GM19324 (cell line): Measurements from ENCODE around the gene KRT76.

ENCODE experiments used
- ATAC-seq: cut with Tn5 transposase; IDR thresholded peaks from one replicate; pipeline ENCODE4 v1.9.1; 2021; ENCODE audit warnings: mild to moderate bottlenecking, moderate library complexity; ENCODE audit not compliant: unreplicated experiment, low FRiP score

The KRT76 gene

DNA sequence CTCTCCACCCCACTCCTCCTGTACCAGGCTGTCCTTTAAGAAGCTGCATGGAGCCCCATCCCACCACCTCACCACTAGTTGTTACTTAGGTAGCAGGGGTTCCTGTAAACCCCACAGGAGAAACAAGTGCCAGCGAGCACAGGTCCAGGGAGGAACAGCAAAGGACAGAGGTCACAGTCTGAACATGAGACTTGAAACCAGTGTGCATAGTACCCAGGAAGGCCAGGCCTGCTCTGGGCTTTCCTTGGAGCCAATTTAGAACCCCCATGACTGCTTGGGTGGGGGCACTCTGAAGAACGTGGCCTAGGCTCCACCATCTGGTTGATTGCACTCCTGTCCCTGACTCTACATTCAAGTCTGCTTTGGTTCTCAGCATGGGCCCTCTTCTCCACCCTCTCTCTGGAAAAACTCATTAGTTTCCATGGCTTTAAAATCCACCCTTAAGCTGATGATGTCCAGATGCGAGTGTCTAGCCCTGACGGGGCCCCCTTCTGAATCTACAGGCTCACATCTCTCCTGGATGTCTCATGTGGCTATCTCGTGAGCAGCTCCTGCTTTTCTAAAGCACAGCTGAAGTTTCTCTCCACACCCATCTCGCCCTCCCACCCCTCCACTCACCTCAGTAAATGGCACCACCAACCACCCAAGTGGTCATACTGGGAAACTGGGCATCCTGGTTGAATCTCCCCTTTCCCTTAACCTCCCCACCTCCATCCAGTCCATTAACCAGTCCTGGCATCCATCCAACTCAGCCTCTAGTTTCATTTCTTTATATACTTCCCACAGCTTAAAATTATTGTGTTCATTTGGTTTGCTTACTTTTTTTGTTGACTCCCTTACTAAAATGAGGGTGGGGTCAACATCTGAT is 10.4 kb upstream of the KRT76 start:
- no peak for ATAC-seq

DNA sequence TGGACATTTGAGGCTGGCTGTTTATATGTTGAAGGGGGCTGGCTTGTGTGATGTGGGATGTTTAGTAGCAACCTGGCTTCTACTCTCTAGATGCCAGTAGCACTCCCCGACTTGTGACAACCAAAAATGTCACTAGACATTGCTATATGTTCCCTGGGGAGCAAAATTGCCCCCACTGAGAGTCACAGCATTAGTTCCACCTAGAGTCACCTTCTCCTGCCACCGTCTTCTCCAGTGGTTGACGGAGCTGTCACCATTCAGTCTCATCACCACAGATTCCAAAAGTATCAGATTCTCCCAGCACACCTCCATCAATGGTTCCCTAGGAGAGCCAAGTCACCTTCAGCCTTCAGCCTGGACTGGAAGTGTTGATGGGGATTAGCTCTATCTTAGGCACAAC is 7.8 kb upstream of the KRT76 start:
- ATAC-seq = no peak

DNA sequence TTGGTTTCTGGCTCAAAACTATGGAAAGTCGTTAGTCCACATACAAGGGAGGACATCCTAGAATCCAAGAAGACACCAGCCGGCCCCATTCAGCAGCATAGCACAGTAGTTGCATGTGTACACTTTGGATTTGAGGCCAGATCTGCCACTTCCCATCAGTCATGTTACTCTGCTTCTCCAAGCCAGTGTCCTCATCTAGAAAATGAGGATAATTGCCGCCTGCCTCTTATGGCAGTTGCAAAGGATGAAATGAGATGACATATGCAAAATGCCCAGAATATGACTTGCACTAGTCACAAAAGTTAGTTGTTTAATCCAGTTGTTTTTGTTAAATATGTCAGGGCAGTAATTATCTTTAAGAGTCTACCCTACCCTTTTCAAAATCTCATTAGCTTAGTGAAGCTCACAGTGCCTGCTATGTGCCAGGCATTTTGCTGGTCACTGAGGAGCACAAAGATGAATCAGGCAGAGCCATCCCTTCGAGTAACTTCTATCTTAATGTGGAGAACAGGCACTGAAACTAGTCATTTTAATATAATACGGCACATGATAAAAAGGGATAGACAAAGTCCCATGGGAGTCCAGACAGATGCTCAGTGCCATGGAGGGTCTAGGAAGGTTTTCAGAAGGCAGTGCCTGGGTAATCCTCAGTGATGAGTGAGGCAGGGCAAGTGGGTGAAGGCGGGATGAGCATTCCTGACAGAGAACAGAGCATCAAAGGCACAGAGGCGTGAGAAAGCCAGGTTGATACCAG is 6.6 kb upstream of the KRT76 start:
- ATAC-seq = no peak

DNA sequence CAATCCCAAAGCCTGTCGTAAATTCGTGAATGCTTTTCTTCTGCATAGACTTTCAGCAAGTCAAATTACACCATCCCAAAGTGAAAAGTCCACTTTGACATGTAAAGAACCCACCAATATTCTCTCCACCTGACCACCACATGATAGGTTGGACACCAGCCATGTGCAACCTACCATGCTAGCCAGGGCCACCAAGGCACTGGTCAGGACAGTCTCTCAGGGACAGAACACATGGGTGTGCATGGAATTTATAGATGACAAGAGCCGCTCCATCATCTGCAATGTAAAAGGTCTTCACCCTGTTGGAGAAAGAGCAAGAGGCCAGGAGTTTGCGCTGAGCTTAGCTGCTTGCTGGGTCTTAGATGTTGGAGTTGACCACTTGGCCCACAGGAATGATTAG is 5.4 kb upstream of the KRT76 start:
- no peak for ATAC-seq

DNA sequence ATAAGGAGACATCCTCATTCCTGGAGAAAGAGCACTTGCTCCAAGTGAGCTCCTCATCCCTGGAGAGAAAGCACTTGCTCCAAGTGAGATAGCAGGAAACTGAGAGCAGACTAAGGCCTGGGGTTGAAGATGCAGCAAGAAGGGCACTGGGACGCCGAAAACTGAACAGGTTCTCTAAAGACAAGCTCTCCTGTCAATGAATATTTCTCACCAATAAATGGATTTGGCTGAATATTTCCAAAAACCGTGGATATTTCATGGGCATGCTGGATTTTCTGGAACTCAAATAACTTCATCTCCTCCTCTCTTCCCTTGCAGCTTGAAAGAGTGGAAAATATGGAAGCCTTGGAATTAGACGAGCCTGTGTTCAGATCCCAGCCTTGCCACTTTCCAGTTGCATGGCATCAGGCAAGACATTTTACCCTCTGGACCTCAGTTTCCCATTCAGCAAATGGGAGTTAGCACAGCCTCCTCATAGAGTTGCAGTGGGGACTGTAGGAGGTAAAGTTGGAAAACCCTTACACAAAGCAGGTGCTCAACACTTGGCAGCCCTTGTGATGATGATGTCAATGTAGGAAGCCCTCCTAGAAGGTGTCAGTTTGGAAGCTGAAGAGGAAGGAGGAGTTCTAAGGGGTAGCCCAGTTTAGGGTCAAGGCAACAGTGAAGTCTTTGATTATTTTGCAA is 4.4 kb upstream of the KRT76 start:
- ATAC-seq = no peak

DNA sequence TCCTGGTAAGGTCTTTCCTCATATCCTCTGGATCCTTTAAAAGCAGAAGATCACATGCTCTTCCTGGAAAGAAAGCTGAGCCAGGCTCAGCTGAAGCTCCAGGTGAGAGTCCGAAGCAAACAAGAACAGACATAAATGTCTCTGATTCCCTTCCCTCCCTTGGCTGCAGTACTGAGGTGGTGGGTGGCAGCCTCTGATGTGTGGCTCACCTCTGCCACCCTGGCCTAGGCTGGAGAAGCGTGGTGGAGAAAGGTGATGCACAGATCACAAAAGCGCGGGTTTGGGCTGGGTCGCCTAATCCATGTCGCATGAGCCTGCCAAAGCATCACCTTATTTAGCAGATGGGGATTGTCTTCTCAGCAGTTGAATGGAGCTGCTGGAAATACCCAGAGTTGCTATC is 2.8 kb upstream of the KRT76 start:
- ATAC-seq = no peak

DNA sequence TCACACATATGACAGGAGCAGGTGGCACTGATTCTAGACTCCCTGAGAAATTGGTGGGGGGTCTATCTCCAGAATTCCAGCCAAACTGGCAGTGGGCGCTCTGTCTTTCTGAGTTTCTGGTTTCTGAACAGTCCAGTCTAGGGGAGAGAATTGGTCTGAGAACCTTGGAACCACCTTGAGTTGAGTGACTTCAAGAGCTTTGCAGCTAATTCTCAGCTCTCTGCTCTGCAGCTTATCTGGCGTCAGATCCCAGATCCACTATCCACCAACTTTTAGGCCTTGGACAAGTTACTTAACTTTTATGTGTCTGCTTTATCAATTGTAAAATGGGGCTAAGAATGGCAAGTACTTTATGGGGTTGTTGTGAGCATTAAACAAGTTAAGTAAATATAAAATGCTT is 1.7 kb upstream of the KRT76 start:
- ATAC-seq = no peak

DNA sequence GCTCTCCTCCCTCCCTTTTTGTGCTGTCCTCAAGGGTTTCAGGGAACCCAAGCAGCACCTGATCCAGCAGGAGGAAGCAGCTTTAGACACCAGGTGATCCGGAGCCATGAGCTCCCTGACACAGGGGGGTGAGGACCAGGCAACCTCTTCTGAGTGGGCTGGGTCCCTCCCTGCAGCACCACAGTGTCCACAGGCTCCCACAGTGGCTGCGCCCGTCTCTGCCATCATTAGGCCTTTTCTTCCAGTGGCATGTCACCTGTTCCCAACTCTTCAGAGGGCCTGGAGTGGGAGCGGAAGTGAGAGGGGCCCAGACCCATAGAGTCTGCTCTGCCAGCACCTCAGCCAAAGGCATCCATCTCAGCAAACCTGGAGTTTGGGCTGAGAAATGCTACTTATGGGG is 421 bp upstream of the KRT76 start:
- no peak for ATAC-seq

DNA sequence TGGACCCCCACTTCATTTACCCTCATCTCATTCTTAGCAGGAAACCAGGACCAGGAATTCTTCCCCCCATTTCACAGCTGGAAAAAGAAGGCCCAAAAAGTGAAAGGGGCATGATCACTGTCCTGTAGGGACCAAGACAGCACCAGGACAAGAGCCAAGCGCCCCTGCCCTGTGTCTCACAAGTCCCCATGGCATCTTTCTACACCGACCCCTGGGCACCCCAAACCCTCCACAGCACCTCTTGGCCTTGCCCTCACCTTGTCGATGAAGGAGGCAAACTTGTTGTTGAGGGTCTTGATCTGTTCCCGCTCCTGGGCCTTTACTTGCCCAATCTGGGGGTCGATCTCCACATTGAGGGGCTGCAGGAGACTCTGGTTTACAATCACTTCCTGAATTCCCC is 710 bp downstream of the KRT76 start:
- no peak for ATAC-seq

DNA sequence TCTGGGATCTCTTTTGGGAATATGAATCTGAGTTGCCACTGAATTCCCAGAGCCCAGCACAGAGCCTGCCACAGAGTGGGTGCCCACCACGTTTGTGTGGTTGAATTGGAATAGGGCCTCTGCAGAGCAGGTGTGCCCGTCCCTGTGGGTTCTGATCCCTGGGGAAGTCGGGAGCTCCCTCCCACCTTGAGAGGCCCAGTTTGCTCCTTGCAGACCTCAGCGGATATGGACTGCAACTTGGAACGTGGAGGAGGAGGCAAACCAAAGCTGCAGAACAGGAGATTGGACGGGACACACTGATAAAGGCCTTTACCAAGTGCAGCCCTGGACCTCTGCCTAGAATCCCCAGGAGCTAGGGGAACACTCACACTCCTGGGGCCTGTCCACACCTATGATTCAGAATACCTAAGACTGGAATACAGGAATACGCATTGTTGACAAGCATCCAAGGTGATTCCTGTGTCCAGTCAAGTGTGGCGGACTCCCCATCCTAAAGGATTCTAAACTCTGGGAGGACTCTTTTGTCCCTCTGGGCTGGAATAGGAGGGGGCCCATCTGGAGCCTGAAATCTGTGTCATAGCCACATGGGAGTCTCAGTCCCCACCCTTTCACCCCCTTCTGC is 2.4 kb downstream of the KRT76 start:
- no peak for ATAC-seq

DNA sequence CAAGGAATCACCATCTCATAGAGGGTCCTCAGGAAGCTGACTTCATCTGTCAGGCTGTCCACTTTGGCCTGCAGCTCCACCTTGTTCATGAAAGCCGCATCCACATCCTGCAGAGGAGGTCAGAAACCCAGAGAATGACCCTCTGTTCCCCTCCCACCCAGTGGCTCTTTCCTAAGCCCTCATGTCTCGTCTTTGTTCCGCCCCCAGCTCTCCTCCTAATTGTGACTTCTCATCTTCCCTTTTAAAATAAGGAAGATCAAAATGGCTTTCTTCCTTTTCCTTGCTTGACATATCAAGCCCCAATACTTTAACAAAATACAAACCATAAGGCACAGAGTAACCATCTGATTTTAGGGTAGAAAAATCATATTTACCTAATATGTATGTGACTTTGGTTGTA is 4.4 kb downstream of the KRT76 start:
- no peak for ATAC-seq

DNA sequence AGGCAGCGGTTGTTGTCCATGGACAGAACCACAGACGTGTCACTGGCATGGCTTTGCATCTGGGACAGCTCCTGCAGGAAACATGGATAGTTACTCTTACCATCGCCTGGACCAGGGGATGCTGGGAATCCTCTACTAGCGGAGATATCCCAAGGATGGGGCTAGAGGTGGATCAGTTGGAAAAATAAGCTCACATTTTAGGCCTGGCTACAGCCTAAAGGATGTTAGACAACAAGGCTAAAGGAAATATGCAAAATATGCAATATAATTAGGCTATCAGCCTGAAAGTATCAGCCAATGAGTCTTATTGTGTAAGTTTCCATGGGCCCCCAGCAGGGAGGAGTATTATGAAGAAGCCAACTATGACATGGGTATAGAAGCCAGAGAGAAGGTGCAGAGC is 5.0 kb downstream of the KRT76 start:
- no peak for ATAC-seq

DNA sequence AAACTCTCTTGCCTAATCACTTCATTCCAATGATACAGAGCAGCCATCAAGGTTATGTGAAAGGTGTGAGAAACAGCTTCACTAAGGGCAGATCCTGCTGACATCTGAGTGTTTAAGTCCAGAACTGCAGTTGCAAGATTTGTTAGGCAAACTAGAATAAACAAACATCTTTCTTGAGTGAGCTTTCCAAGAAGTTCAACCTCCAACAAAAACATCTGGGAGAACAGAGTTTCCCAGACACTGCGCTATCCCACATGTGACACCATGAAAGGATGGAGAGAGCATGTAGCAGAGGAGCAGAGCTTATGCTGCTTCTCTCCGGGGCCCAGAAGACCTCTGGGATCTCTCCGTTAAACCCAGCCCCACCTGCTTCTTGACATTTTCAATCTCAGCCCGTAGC is 5.6 kb downstream of the KRT76 start:
- ATAC-seq = no peak

DNA sequence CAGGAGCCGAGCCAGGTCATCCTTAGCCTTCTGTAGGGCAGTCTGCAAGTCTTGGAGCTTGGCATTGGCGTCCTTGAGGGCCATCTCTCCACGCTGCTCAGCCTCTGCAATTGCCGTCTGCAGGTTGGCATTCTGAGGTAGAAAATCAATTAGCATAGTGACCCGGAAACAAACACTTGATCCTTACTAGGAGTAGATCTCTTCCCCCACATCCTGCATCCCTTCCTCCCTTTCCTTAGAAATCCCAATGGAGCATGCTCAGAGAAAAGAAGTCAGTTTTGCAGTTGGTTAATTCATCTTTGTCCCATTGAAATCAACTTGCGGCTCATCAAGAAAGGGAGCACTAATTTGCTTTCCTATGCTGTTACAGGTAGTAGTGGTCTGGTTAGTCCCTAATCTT is 6.1 kb downstream of the KRT76 start:
- ATAC-seq = no peak

DNA sequence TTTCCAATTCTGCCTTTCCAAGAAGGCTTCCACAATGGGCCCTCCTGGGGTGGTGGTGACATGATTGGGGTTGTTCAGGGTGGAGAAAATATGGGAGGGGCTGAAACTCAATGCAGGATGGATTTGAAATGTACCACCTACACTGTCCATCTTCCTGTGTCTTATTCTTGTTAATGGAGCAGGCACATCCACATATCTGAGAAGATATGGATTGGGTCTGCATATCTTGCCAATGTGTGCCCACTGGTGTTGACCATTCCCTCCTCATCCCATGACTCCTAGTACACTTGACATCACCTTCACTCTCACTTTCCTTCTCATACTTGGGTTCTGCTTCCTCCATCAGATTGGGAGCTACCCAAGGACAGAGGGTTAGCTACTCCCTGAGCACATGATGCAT is 7.2 kb downstream of the KRT76 start:
- ATAC-seq = no peak

DNA sequence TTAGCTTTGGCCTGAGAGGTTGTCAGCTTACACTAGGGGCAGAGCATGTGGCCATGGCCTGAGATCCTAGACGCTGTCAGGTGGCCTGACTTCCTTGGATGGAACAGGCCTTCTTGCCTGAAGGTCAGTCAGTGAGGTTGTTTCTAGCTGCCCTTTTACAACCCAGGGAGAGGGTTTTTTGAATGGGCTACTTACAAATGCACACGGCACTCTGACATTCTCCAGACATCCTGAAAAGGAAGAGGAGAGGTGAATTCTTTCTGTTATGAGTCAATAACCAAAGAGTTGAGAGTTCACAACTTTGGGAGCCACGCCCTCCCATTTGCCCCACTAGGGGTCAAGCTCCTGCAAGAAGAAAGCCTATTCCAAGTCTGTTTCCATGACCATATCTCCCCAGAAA is 7.8 kb downstream of the KRT76 start:
- no peak for ATAC-seq

DNA sequence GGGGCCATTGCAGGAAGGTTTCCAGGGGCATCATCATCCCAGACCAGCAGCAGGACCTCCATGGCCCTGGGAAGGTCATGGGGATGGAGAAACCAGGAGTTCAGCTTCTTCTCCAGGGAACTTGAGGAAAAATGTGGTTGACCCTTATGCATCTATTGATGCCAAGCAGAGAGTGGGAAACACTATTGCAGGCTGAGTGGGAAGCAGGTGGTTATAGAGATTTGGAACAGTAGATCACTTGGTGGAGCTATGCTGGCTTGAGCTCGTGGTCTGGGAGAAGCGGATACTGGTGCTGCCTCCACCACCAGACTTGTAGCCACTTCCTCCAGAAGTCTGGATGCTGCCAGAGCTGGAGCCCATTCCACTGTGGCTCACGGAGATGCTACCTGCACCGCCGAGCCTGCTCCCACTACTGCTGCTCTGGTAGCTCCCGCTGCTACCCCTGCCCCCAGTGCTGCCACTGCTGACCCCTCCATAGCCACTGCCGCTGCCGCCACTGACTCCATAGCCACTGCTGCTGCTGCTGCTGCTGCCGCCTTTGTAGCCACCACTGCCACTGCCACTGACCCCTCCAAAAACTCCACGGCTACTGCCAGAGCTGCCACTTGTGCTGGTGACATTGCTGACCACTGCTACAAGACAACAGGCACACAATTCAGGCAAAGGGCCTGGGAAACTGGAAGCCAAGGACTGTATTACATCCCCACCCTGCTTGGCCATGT is 8.5 kb downstream of the KRT76 start:
- ATAC-seq = no peak

DNA sequence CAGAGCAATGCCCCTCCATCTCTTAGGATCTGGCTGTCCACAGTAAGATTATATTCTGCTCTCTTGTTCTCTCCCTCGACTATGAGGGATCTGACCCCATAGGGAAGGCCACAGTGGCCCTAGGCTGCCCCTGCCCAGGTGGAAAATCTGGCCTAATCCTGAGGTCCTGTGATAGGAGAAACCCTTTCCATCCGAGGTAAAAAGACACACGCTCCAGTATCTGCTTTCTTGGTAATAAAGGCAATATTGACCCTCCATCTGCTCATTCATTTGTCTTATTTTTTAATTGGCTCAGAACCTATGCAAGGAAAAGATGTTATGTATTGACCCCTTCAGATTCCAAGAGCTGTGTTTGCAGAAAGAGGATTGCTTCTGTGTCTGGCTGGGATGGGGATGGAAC is 9.7 kb downstream of the KRT76 start:
- no peak for ATAC-seq

DNA sequence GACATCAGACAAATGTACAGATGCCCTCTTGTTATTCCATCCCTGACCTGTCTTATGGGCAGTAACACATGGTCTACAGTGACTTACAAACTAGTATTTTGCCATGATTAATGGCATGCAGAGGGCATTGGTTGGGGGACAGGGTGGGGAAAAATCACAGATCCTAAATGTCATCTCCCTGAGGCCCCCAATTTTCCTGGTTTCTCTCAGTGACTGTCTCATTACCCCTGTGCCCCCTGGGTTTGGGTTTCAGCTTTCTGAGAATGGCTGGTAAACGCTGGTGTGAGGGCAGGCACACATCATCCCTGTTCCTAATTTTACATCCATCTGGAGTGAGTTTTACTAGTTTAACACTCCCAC is 10.1 kb downstream of the KRT76 start:
- ATAC-seq = no peak

DNA sequence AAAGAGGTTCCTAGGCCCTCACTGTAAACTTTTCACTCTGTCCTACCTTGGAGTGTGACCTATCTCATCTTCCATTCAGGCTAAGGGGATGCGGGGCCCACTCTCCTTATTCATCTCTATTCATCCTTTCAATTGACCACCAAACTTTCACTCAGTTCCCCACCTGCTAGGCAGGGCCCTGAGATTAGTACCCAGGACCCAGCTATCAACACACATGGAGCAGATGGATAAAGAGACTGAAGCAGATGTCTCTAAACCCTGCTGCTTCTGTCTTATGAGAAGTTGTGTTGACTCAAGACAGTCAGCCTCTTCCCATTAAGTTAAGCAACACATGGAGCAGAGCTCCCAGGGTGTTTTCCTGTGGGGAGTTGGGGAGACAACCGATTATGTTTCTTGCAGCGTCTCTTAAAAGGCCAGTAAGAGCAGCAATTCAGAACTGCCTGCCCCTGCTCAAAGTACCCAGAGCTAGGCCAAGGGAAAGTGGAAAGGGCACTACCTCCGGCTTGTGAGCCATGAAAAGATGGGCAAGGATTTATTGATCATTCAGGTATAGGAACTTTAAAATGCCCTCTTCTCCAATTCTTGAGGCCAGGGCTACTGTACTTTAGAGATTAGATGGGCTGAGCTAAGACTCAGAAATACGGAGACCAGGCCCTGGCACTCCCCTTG is 10.7 kb downstream of the KRT76 start:
- ATAC-seq = no peak
